Coronary artery (tissue), 2 donors: ENCODE measurements around the gene PLEKHF1.
"Not testable (repeated sequence)": the region's sequence is repeated elsewhere in the genome, so short reads cannot be mapped to it uniquely, and the experiment has no call there.

Experiments
- DNase-seq: peaks from one replicate; pipeline ENCODE4 v3.0.0-alpha.2; 2017; ENCODE audit warnings: low spot score
- H3K27ac ChIP-seq, 2 donors: fragments of 200-600 bp; sonication (generic); one replicate each; pipeline ENCODE4 v1.5.1; 2016 to 2019
- H3K4me3 ChIP-seq: fragments of 200-600 bp; sonication (generic); 2 replicates; pipeline ENCODE4 v1.5.1; 2016; ENCODE audit warnings: mild to moderate bottlenecking, moderate library complexity
- CTCF ChIP-seq: fragments of 200-600 bp; sonication (generic); IDR thresholded peaks from one replicate; pipeline ENCODE4 v1.5.1; 2019; ENCODE audit warnings: antibody characterized with exemption

PLEKHF1 gene

GRCh38 chr19:29704562-29705558 lies 39.6 kb downstream of the PLEKHF1 start:
- H3K27ac ChIP-seq: no peak overlapping the region
- H3K4me3 ChIP-seq: no peak overlapping the region
- no peak for DNase-seq
- TF ChIP-seq CTCF: no peak

- TF ChIP-seq CTCF: no peak
- no peak overlapping the region for H3K27ac ChIP-seq
- DNase-seq: no peak
- H3K4me3 ChIP-seq: no peak overlapping the region
These were observed 40.4 kb downstream of the PLEKHF1 start for GRCh38 chr19:29705706-29706105.

- H3K27ac ChIP-seq: no peak overlapping the region
- H3K4me3 ChIP-seq: no peak overlapping the region
- no peak for TF ChIP-seq CTCF
- DNase-seq: no peak
These were observed 41.4 kb downstream of the PLEKHF1 start for GRCh38 chr19:29706635-29707034.

GRCh38 chr19:29708554-29709439 lies 43.5 kb downstream of the PLEKHF1 start:
- no peak for DNase-seq
- no peak for TF ChIP-seq CTCF
- Histone ChIP-seq H3K27ac (peak overlapping the region in 1 of 2 donors; percentile 44), H3K4me3 (peak overlapping the region; percentile 8)

GRCh38 chr19:29709440-29709798 lies 44.2 kb downstream of the PLEKHF1 start:
- H3K4me3 ChIP-seq, DNase-seq: not testable (repeated sequence)
- peak overlapping the region in 1 of 2 donors; percentile 44 for H3K27ac ChIP-seq

GRCh38 chr19:29711584-29712132 lies 46.4 kb downstream of the PLEKHF1 start:
- DNase-seq: no peak
- Histone ChIP-seq H3K27ac (no peak overlapping the region), H3K4me3 (no peak overlapping the region)
- TF ChIP-seq CTCF: no peak
